Measurements from ENCODE around the gene SENP3.

DNA sequence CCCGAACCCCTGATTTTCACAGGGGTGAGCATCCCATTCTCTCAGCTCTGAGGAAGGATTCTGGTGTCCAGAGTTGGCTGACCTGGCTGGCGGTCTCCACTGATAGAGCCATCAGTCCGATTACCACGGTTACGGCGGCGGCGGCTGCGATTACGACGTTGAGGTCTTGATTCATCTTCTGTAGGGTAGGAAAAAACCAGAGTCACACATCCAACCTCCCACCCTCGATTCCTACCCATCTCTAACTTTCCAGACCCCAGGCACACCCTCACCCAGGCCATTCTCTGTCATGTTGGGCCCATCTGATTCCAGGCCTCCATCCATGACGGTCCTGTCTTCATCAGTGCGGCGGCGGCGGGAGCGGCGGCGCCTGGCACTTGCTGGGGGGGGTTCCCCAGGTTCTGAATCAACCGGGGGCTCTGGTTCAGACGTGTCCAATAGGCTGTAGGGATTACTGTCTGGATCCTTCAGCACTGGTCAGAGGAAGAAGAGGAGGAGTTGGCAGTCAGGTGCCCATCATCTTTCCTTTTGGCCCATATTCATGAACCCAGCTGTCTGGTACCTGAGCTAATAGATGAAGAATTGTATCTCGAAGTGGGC is 30.8 kb downstream of the SENP3 start:
- TF ChIP-seq, protein P1, sequence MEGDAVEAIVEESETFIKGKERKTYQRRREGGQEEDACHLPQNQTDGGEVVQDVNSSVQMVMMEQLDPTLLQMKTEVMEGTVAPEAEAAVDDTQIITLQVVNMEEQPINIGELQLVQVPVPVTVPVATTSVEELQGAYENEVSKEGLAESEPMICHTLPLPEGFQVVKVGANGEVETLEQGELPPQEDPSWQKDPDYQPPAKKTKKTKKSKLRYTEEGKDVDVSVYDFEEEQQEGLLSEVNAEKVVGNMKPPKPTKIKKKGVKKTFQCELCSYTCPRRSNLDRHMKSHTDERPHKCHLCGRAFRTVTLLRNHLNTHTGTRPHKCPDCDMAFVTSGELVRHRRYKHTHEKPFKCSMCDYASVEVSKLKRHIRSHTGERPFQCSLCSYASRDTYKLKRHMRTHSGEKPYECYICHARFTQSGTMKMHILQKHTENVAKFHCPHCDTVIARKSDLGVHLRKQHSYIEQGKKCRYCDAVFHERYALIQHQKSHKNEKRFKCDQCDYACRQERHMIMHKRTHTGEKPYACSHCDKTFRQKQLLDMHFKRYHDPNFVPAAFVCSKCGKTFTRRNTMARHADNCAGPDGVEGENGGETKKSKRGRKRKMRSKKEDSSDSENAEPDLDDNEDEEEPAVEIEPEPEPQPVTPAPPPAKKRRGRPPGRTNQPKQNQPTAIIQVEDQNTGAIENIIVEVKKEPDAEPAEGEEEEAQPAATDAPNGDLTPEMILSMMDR (conservative IDR thresholded peaks at IDR 0.05 in 1 of 2, IDR thresholded peaks at IDR 0.05 in 1 of 2; ENCODE audit: extremely low read depth in 1 of 2, insufficient read depth in 1 of 2, low read depth in 1 of 2, low read length in 2 of 2) = no peak
- TF ChIP-seq EZH2 (IDR thresholded peaks at IDR 0.05; ENCODE audit: borderline replicate concordance, low read length) = no peak

Data from mammary epithelial cell (primary cell).